ENCODE results near the gene FHOD3. TPM values are rescaled to one million over a fixed set of nuclear protein-coding genes. Genes with fewer than 3 reads are reported as not detected.

Gene FHOD3
- total and polyA plus RNA-seq, 2 donors (not counting 1 experiment from before 2014, with no cell fraction given) = not detected

GRCh38 chr18:36377626-36378025 lies 80.1 kb downstream of the FHOD3 start:
- H3K9me3 Mint-ChIP-seq (ENCODE audit: insufficient read depth) = no peaks in the 10 kb centered on the region
- H3K27ac Mint-ChIP-seq = no peak overlapping the region
- DNase-seq (no peak), ATAC-seq (ENCODE audit: low read depth) (no peak)
- no peak overlapping the region for H3K4me3 ChIP-seq (ENCODE audit: control extremely low read depth in 1 of 5, extremely low read depth in 1 of 5, insufficient read depth in 1 of 5, low read depth in 2 of 5, low read length in 4 of 5)
- H3K4me3 Mint-ChIP-seq = no peak overlapping the region
- no peak overlapping the region for H3K4me2 ChIP-seq (replicated peaks; ENCODE audit: low read depth, low read length, poor library complexity, severe bottlenecking)
- no peak overlapping the region for H2AFZ ChIP-seq (ENCODE audit: insufficient read depth, low read depth, low read length, poor library complexity, severe bottlenecking)
- no peaks in the 10 kb centered on the region for H4K20me1 ChIP-seq (ENCODE audit: control insufficient read depth, insufficient read depth, low read length, poor library complexity, severe bottlenecking)
- no peaks in the 10 kb centered on the region for H3K4me1 Mint-ChIP-seq
- TF ChIP-seq EZH2 (IDR thresholded peaks at IDR 0.05; ENCODE audit: borderline replicate concordance, insufficient read depth, low read depth, low read length, poor library complexity, severe bottlenecking) (no peak), CTCF (IDR thresholded peaks at IDR 0.05) (no peak)
- peaks cover 37% of the 10 kb centered on the region for H3K27me3 Mint-ChIP-seq
- H3K27me3 ChIP-seq (replicated peaks in 1 of 4; ENCODE audit: control extremely low read depth in 1 of 4, control insufficient read depth in 3 of 4, insufficient read depth in 4 of 4, low read length in 3 of 4) = peaks cover 0 to 5% (median 2%) of the 10 kb centered on the region in 4 experiments
- no peak overlapping the region for H3K27ac ChIP-seq (ENCODE audit: low read length in 2 of 2)
- WGBS (ENCODE audit: insufficient coverage) = 84% methylated on average over 3 of the region's 3 CpGs
- ChIA-PET POLR2A (no interaction called here), CTCF (no interaction called here)
- intact Hi-C loops (cut with micrococcal nuclease) = no loop called here
- H3K9me3 ChIP-seq (ENCODE audit: control extremely low read depth in 1 of 3, control insufficient read depth in 2 of 3, insufficient read depth in 1 of 3, low read length in 2 of 3) = no peaks in the 10 kb centered on the region
- no peaks in the 10 kb centered on the region for H3K4me1 ChIP-seq (ENCODE audit: control insufficient read depth in 2 of 2, insufficient read depth in 2 of 2, low read length in 2 of 2)
- H3K79me2 ChIP-seq (ENCODE audit: control insufficient read depth, insufficient read depth, low read length) = no peaks in the 10 kb centered on the region
- H3K36me3 ChIP-seq (replicated peaks in 1 of 2; ENCODE audit: control extremely low read depth in 1 of 2, control insufficient read depth in 1 of 2, extremely low read depth in 1 of 2, insufficient read depth in 2 of 2, low read length in 1 of 2) = no peaks in the 10 kb centered on the region
- H3K9ac ChIP-seq (ENCODE audit: low read length) = no peak overlapping the region

- WGBS (ENCODE audit: insufficient coverage) = 85% methylated on average over 2 of the region's 2 CpGs
- Histone ChIP-seq H3K4me1 (ENCODE audit: control insufficient read depth in 2 of 2, insufficient read depth in 2 of 2, low read length in 2 of 2) (no peaks in the 10 kb centered on the region), H3K4me3 (ENCODE audit: control extremely low read depth in 1 of 5, extremely low read depth in 1 of 5, insufficient read depth in 1 of 5, low read depth in 2 of 5, low read length in 4 of 5) (no peak overlapping the region), H3K4me2 (replicated peaks; ENCODE audit: low read depth, low read length, poor library complexity, severe bottlenecking) (no peak overlapping the region), H3K9ac (ENCODE audit: low read length) (no peak overlapping the region), H3K27me3 (replicated peaks in 1 of 4; ENCODE audit: control extremely low read depth in 1 of 4, control insufficient read depth in 3 of 4, insufficient read depth in 4 of 4, low read length in 3 of 4) (peaks cover 0 to 3% (median 0%) of the 10 kb centered on the region in 4 experiments), H3K9me3 (ENCODE audit: control extremely low read depth in 1 of 3, control insufficient read depth in 2 of 3, insufficient read depth in 1 of 3, low read length in 2 of 3) (no peaks in the 10 kb centered on the region), H3K27ac (ENCODE audit: low read length in 2 of 2) (no peak overlapping the region), H3K36me3 (replicated peaks in 1 of 2; ENCODE audit: control extremely low read depth in 1 of 2, control insufficient read depth in 1 of 2, extremely low read depth in 1 of 2, insufficient read depth in 2 of 2, low read length in 1 of 2) (no peaks in the 10 kb centered on the region), H3K79me2 (ENCODE audit: control insufficient read depth, insufficient read depth, low read length) (no peaks in the 10 kb centered on the region), H2AFZ (ENCODE audit: insufficient read depth, low read depth, low read length, poor library complexity, severe bottlenecking) (no peak overlapping the region), H4K20me1 (ENCODE audit: control insufficient read depth, insufficient read depth, low read length, poor library complexity, severe bottlenecking) (no peaks in the 10 kb centered on the region)
- Mint-ChIP-seq H3K27me3 (peaks cover 33% of the 10 kb centered on the region), H3K4me3 (no peak overlapping the region), H3K4me1 (no peaks in the 10 kb centered on the region), H3K27ac (no peak overlapping the region), H3K9me3 (ENCODE audit: insufficient read depth) (no peaks in the 10 kb centered on the region)
- no peak for TF ChIP-seq CTCF (IDR thresholded peaks at IDR 0.05)
- no peak for TF ChIP-seq EZH2 (IDR thresholded peaks at IDR 0.05; ENCODE audit: borderline replicate concordance, insufficient read depth, low read depth, low read length, poor library complexity, severe bottlenecking)
- intact Hi-C loops (cut with micrococcal nuclease) = no loop called here
- ChIA-PET CTCF (no interaction called here), POLR2A (no interaction called here)
- ATAC-seq (ENCODE audit: low read depth) (no peak), DNase-seq (no peak)
Measured at GRCh38 chr18:36378205-36378604, 80.7 kb downstream of the FHOD3 start.

Measured in B cell (primary cell).